HepG2 (cell line): ENCODE measurements around the gene LLGL2. TPM values are rescaled to one million over a fixed set of nuclear protein-coding genes. Genes with fewer than 3 reads are reported as not detected.
A peak's percentile ranks its signal among the peaks of the same experiment; 100 is the strongest.

Experiments
- ATAC-seq: fragments of 200-7000 bp; cut with Tn5 transposase; 3 replicates; pipeline ENCODE4 v1.9.1; 2020; ENCODE audit warnings: mild to moderate bottlenecking, moderate library complexity
- BruUV-seq: library from RNA; stranded (reverse); fragments of 400-500 nt; replicated peaks from 2 replicates; lab custom pipeline; 2021; lab: Mats Ljungman, UMichigan
- CTCF ChIA-PET: fragments of 300-600 bp; formaldehyde crosslinking; extraction: SDS; loops from one replicate; lab custom pipeline; 2021; ENCODE audit warnings: low total read pairs, inconsistent platforms, low intra/inter-chr PET ratio; lab: Yijun Ruan, JAX
- POLR2A ChIA-PET: fragments of 350-600 bp; sonication (Branson Sonifier 250); formaldehyde crosslinking; loops from one replicate; lab custom pipeline; 2020; ENCODE audit warnings: antibody characterized with exemption, inconsistent platforms; lab: Yijun Ruan, JAX
- DNase-seq: peaks from one replicate; pipeline ENCODE4 v3.0.0-alpha.2; 2015; ENCODE audit warnings: low spot score
- FAIRE-seq: peaks from 3 replicates; lab custom pipeline; 2011; peaks lifted over from hg19 to GRCh38; lab: Jason Lieb, UNC
- H2AFZ ChIP-seq: one replicate; pipeline ENCODE4 v1.6.1; 2011; ENCODE audit warnings: low read length, inconsistent platforms
- H3K27ac ChIP-seq: fragments of 300-600 bp; 3 replicates; pipeline ENCODE4 v1.8.0; 2011; ENCODE audit warnings: mixed run types, mild to moderate bottlenecking, mixed read lengths, low read length, inconsistent platforms; ENCODE audit not compliant: insufficient read depth; ENCODE audit errors: extremely low read length
- H3K27me3 ChIP-seq, 2 experiments: fragments of 200-600 bp in 1 of 2; 2 replicates in 1 of 2; 3 replicates in 1 of 2; pipeline versions ENCODE4 v1.6.0 to v1.8.0; 2011; ENCODE audit warnings: low read length in 2 of 2, mild to moderate bottlenecking in 2 of 2, moderate library complexity in 2 of 2, inconsistent platforms in 1 of 2; ENCODE audit not compliant: insufficient read depth in 2 of 2, control insufficient read depth in 1 of 2
- H3K36me3 ChIP-seq, 2 experiments: fragments of 200-600 bp in 1 of 2; replicated peaks in 1 of 2; 2 replicates in 1 of 2; 3 replicates in 1 of 2; pipeline versions ENCODE4 v1.5.1 to v1.8.0; 2011; ENCODE audit warnings: low read length in 2 of 2, inconsistent platforms in 1 of 2; ENCODE audit not compliant: insufficient read depth in 2 of 2, control insufficient read depth in 1 of 2
- H3K4me1 ChIP-seq: 2 replicates; pipeline ENCODE4 v1.5.1; 2012; ENCODE audit warnings: low read length, inconsistent platforms; ENCODE audit not compliant: insufficient read depth
- H3K4me2 ChIP-seq: 2 replicates; pipeline ENCODE4 v1.6.0; 2011; ENCODE audit warnings: low read depth, low read length, inconsistent platforms
- H3K4me3 ChIP-seq, 3 experiments: fragments of 200-600 bp in 1 of 3; sonication (generic), shearing (Covaris generic) in 1 of 3; replicated peaks in 1 of 3; 2 replicates each; pipeline ENCODE4 v1.5.1; 2011 to 2016; ENCODE audit warnings: low read length in 3 of 3, inconsistent platforms in 2 of 3, low read depth in 2 of 3, mild to moderate bottlenecking in 2 of 3, control low read depth in 1 of 3, mixed read lengths in 1 of 3; ENCODE audit not compliant: insufficient read depth in 1 of 3
- H3K79me2 ChIP-seq: one replicate; pipeline ENCODE4 v1.6.1; 2011; ENCODE audit warnings: low read length, inconsistent platforms; ENCODE audit not compliant: insufficient read depth
- H3K9ac ChIP-seq: 2 replicates; pipeline ENCODE4 v1.6.0; 2011; ENCODE audit warnings: mild to moderate bottlenecking, low read depth, low read length, inconsistent platforms; ENCODE audit not compliant: insufficient read depth
- H3K9me3 ChIP-seq: 2 replicates; pipeline ENCODE4 v1.5.1; 2012; ENCODE audit warnings: mild to moderate bottlenecking, low read length
- H4K20me1 ChIP-seq: 2 replicates; pipeline ENCODE4 v1.6.0; 2011; ENCODE audit warnings: inconsistent platforms, mild to moderate bottlenecking, low read length, moderate library complexity; ENCODE audit not compliant: insufficient read depth
- CHD4 ChIP-seq: fragments of 200-600 bp; sonication (generic); IDR thresholded peaks from 2 replicates; pipeline ENCODE4 v1.7.0; 2017; ENCODE audit warnings: mild to moderate bottlenecking, low read length, borderline replicate concordance
- HOXA9 ChIP-seq: sonication (generic); formaldehyde crosslinking; IDR thresholded peaks from 2 replicates; pipeline ENCODE4 v1.8.1; 2022; ENCODE audit warnings: missing genetic modification reagents, mild to moderate bottlenecking, moderate library complexity, borderline replicate concordance
- KDM1A ChIP-seq: IDR thresholded peaks from 2 replicates; pipeline ENCODE4 v1.6.1; 2016; ENCODE audit warnings: missing compliant biosample characterization
- PHF20 ChIP-seq: sonication (generic); formaldehyde crosslinking; IDR thresholded peaks from 2 replicates; pipeline ENCODE4 v1.5.0; 2020; ENCODE audit warnings: mild to moderate bottlenecking, missing genetic modification reagents
- REL ChIP-seq: sonication (generic); formaldehyde crosslinking; conservative IDR thresholded peaks from 2 replicates; pipeline ENCODE4 v1.8.0; 2022; ENCODE audit warnings: mild to moderate bottlenecking, missing genetic modification reagents, moderate library complexity
- TEF ChIP-seq: sonication (generic); formaldehyde crosslinking; IDR thresholded peaks from 2 replicates; pipeline ENCODE4 v1.5.0; 2020; ENCODE audit warnings: missing genetic modification reagents
- ZFP82 ChIP-seq: sonication (generic); formaldehyde crosslinking; IDR thresholded peaks from 2 replicates; pipeline ENCODE4 v1.5.1; 2020; ENCODE audit warnings: mild to moderate bottlenecking, missing genetic modification reagents, borderline replicate concordance
- ZMYM3 ChIP-seq: sonication (generic); formaldehyde crosslinking; IDR thresholded peaks from 2 replicates; pipeline ENCODE4 v1.5.1; 2020; ENCODE audit warnings: mild to moderate bottlenecking, missing genetic modification reagents
- ZNF136 ChIP-seq: sonication (generic); formaldehyde crosslinking; IDR thresholded peaks from 2 replicates; pipeline ENCODE4 v1.8.1; 2022; ENCODE audit warnings: low read depth, mild to moderate bottlenecking, moderate library complexity, missing genetic modification reagents
- ZNF138 ChIP-seq: sonication (generic); formaldehyde crosslinking; IDR thresholded peaks from 2 replicates; pipeline ENCODE4 v1.5.0; 2020; ENCODE audit warnings: mild to moderate bottlenecking, low read depth, missing genetic modification reagents
- ZNF510 ChIP-seq: sonication (generic); formaldehyde crosslinking; IDR thresholded peaks from 2 replicates; pipeline ENCODE4 v1.4.0; 2020; ENCODE audit warnings: low read depth, mild to moderate bottlenecking, missing genetic modification reagents
- ZNF768 ChIP-seq: sonication (generic); formaldehyde crosslinking; IDR thresholded peaks from 2 replicates; pipeline ENCODE4 v1.4.0; 2020; ENCODE audit warnings: missing genetic modification reagents
- WGBS: methylation state at CpG from one replicate; pipeline ENCODE4 v1.1.6; 2017; ENCODE audit warnings: low lambda C conversion rate; 5-methylcytosine and 5-hydroxymethylcytosine counted together
- in situ Hi-C: cut with HindIII; loops from 2 replicates; pipeline ENCODE4 v1.10.0; 2017; ENCODE audit warnings: low pct_unique_long_range_greater_than_20kb; ENCODE audit not compliant: extremely low pct_ligation_motif_present
- intact Hi-C: fragments of 100-400 bp; cut with micrococcal nuclease; formaldehyde crosslinking; loops from one replicate; pipeline ENCODE4 v1.10.0; 2022; ENCODE audit not compliant: unreplicated experiment
- polyA plus RNA-seq, 8 experiments: library from polyadenylated mRNA; depleted of rRNA in 3 of 8; stranded (reverse) in 7 of 8; unstranded in 1 of 8; fragments of >200 nt; fragmentation: Illumina TruSeq in 4 of 8; extraction: Trizol in 4 of 8; gene quantifications; 2 replicates each; pipeline versions ENCODE4 v1.2.1 to v1.2.3, GENCODE V29; 2011 to 2016; ENCODE audit warnings: low read depth in 4 of 8, missing spikeins in 1 of 8, mixed read lengths in 1 of 8; ENCODE audit not compliant: insufficient read depth in 1 of 8
- total RNA-seq, 5 experiments: library from RNA; depleted of rRNA; stranded (reverse); fragments of >200 nt; fragmentation: Illumina TruSeq; extraction: Trizol; gene quantifications; 2 replicates each; pipeline ENCODE4 v1.2.3, GENCODE V29; 2016; ENCODE audit warnings: low read depth in 1 of 5
- TF ChIP-seq, protein P1 (sequence below): IDR thresholded peaks from 2 replicates; pipeline ENCODE4 v1.6.1; 2012; ENCODE audit warnings: inconsistent platforms

Gene LLGL2
- total and polyA plus RNA-seq, 2 of the 13 experiments (the other 11 are each of a cell fraction or from before 2014, with no cell fraction given), result 83.0 to 86.7 TPM

DNA sequence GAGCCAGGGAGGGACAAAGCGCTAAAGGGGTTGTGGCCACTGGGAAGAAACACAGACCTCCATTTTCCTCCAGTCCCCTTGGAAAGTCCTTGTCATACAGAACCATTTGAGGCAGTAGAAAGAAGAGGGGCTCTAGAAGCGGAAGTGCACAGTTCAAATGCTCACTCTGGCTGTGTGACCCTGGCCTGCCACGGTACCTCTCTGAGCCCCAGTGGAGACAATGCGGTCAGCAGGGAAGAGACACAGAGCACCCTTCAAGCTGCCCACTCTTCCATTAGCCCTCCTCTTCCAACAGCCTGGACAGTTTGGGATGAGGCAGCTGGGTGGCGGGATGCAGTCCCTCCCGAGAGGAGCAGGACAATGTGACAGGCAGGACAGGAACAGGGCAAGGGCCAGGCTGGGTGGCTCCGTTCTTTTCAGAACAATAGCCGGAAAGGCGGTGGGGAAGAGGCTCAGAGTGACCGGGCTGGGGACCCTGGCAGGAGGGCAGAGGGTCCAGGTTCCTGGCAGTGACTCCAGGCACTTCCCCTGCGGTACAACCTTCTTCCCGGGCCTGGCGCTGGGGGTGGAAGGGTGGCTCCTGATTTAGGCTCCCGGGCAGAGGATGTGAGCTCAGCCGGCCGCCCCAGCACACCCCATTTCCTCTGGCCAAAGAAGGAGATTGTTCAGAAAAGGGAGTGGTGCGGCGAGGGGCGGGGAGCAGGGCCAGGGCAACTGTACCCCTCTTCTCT, 15.8 kb upstream of the LLGL2 start:
- H3K27ac ChIP-seq, result no peak overlapping the region
- POLR2A ChIA-PET, result interaction anchor here (1.4 to 1.6 kb wide), 2 partner anchors 16 to 270 kb away, joined by 4 to 6 read pairs; partner anchors contain the start of gene LLGL2
- no peak overlapping the region for H3K9ac ChIP-seq
- no peaks in the 10 kb centered on the region; a peak in 1 of 5 replicates for H3K27me3 ChIP-seq
- in situ Hi-C loops (loop anchor here (5.0 kb wide), 1 partner anchor 82 kb away; no protein-coding TSS in a partner anchor), intact Hi-C loops (loop anchor here (5.0 kb wide), 1 partner anchor 52 kb away; the partner anchor contains the start of gene TMEM94)
- H3K4me3 ChIP-seq, result no peak overlapping the region
- H3K9me3 ChIP-seq, result no peaks in the 10 kb centered on the region
- H4K20me1 ChIP-seq, result peaks cover 5% of the 10 kb centered on the region; the same call in 1 of the 2 replicates
- BruUV-seq, result no TSS peak
- H3K4me2 ChIP-seq, result no peak overlapping the region
- peaks cover 2% of the 10 kb centered on the region for H3K79me2 ChIP-seq
- CTCF ChIA-PET, result no interaction called here
- H2AFZ ChIP-seq, result no peak overlapping the region
- WGBS, result 94% methylated on average over 19 of the region's 19 CpGs
- ATAC-seq, result no peak
- no peak for FAIRE-seq
- H3K4me1 ChIP-seq, result peaks cover 72% of the 10 kb centered on the region
- no peak for DNase-seq
- TF ChIP-seq, protein P1, sequence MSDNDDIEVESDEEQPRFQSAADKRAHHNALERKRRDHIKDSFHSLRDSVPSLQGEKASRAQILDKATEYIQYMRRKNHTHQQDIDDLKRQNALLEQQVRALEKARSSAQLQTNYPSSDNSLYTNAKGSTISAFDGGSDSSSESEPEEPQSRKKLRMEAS, result 0 out of 2 replicates have a peak, but pooled peaks have one; percentile 23
- TF ChIP-seq TEF (CRISPR knock-in tag), result no peak
- TF ChIP-seq ZMYM3 (CRISPR knock-in tag), result peak; percentile 85
- TF ChIP-seq ZNF768 (CRISPR knock-in tag), result peak; percentile 99
- H3K36me3 ChIP-seq, result peaks cover 4 to 21% of the 10 kb centered on the region in 2 experiments; a peak in 4 of 5 replicates

GRCh38 chr17:75511270-75511609, 14.3 kb upstream of the LLGL2 start:
- CTCF ChIA-PET, result no interaction called here
- Histone ChIP-seq H3K36me3 (peaks cover 4 to 12% of the 10 kb centered on the region in 2 experiments; a peak in 4 of 5 replicates), H3K4me1 (peaks cover 69% of the 10 kb centered on the region), H3K4me3 (peak overlapping the region in 1 of 3 experiments; percentile 50; a peak in 2 of 6 replicates), H3K9me3 (no peaks in the 10 kb centered on the region), H2AFZ (no peak overlapping the region), H3K27me3 (no peaks in the 10 kb centered on the region; a peak in 1 of 5 replicates), H3K9ac (peak overlapping the region; percentile 47; the same call in 1 of the 2 replicates), H3K79me2 (peaks cover 2% of the 10 kb centered on the region), H3K4me2 (peak overlapping the region; percentile 64), H3K27ac (peak overlapping the region; percentile 73), H4K20me1 (peaks cover 5% of the 10 kb centered on the region; the same call in 1 of the 2 replicates)
- in situ Hi-C loops (no loop called here), intact Hi-C loops (loop anchor here (5.0 kb wide), 1 partner anchor 54 kb away; the partner anchor contains the start of gene TMEM94)
- ATAC-seq (no peak), FAIRE-seq (no peak), DNase-seq (no peak)
- no TSS peak for BruUV-seq
- WGBS, result 96% methylated on average over 4 of the region's 4 CpGs
- POLR2A ChIA-PET, result interaction anchor here (0.7 to 2.1 kb wide), 12 partner anchors 8 to 269 kb away, joined by 3 to 18 read pairs (median 4); partner anchors contain the start of genes LLGL2 and TMEM94
- TF ChIP-seq PHF20 (CRISPR knock-in tag), result peak; percentile 47; the same call in 1 of the 2 replicates
- TF ChIP-seq ZFP82 (CRISPR knock-in tag), result 0 out of 2 replicates have a peak, but pooled peaks have one; percentile 35
- peak; percentile 81; the same call in 1 of the 2 replicates for TF ChIP-seq CHD4
- TF ChIP-seq ZNF768 (CRISPR knock-in tag), result peak; percentile 97
- TF ChIP-seq ZNF136 (CRISPR knock-in tag), result 0 out of 2 replicates have a peak, but pooled peaks have one; percentile 2
- no peak for TF ChIP-seq ZNF510 (CRISPR knock-in tag)
- TF ChIP-seq ZNF138, result no peak
- no peak for TF ChIP-seq HOXA9
- no peak for TF ChIP-seq REL
- TF ChIP-seq KDM1A (CRISPR knock-in tag), result peak; percentile 84
